PC-3 (cell line): ENCODE data around the gene TTYH1. TPM values are rescaled to one million over a fixed set of nuclear protein-coding genes. Genes with fewer than 3 reads are reported as not detected.

ENCODE experiments used
- ATAC-seq: fragments of 200-7000 bp; cut with Tn5 transposase; 2 replicates; pipeline ENCODE4 v1.9.1; 2020; ENCODE audit warnings: mild to moderate bottlenecking, moderate library complexity
- BruUV-seq: library from RNA; stranded (reverse); fragments of 400-500 nt; replicated peaks from 2 replicates; lab custom pipeline; 2021; lab: Mats Ljungman, UMichigan
- CTCF ChIA-PET: fragments of 300-600 bp; sonication (Branson Sonifier 250); formaldehyde crosslinking; loops from one replicate; lab custom pipeline; 2022; ENCODE audit warnings: antibody characterized with exemption; lab: Charles Lee
- POLR2A ChIA-PET: fragments of 300-600 bp; sonication (Branson Sonifier 250); formaldehyde crosslinking; loops from one replicate; lab custom pipeline; 2022; ENCODE audit warnings: antibody characterized with exemption; ENCODE audit not compliant: unreplicated experiment; lab: Charles Lee
- DNase-seq: peaks from one replicate; pipeline ENCODE4 v3.0.0-alpha.2; 2015
- H2AFZ ChIP-seq: fragments of 300-600 bp; sonication (generic); 2 replicates; pipeline ENCODE4 v1.6.0; 2016; ENCODE audit warnings: antibody characterized with exemption, low read length
- H3F3A ChIP-seq: fragments of 300-600 bp; sonication (generic); one replicate; pipeline ENCODE4 v1.6.0; 2017; ENCODE audit warnings: antibody characterized with exemption, low read length, control low read depth, mild to moderate bottlenecking; ENCODE audit not compliant: unreplicated experiment
- H3K27ac ChIP-seq: fragments of 300-600 bp; sonication (generic); 2 replicates; pipeline ENCODE4 v1.5.1; 2016; ENCODE audit warnings: mild to moderate bottlenecking, low read length
- H3K27me3 ChIP-seq: fragments of 300-600 bp; sonication (generic); 2 replicates; pipeline ENCODE4 v1.6.1; 2016; ENCODE audit warnings: low read length, mixed read lengths
- H3K36me3 ChIP-seq: fragments of 300-600 bp; sonication (generic); 2 replicates; pipeline ENCODE4 v1.6.1; 2016; ENCODE audit warnings: low read depth, mixed run types, low read length, mixed read lengths
- H3K4me1 ChIP-seq: fragments of 300-600 bp; sonication (generic); 2 replicates; pipeline ENCODE4 v1.5.1; 2016; ENCODE audit warnings: low read length; ENCODE audit not compliant: insufficient read depth
- H3K4me2 ChIP-seq: fragments of 300-600 bp; sonication (generic); 2 replicates; pipeline ENCODE4 v1.6.0; 2016; ENCODE audit warnings: low read length
- H3K4me3 ChIP-seq: fragments of 300-600 bp; sonication (generic); 2 replicates; pipeline ENCODE4 v1.5.1; 2016; ENCODE audit warnings: mild to moderate bottlenecking, low read length, mixed read lengths
- H3K79me2 ChIP-seq: fragments of 300-600 bp; sonication (generic); 2 replicates; pipeline ENCODE4 v1.6.1; 2017; ENCODE audit warnings: low read length, mixed read lengths
- H3K9ac ChIP-seq: fragments of 300-600 bp; sonication (generic); 2 replicates; pipeline ENCODE4 v1.6.0; 2016; ENCODE audit warnings: mild to moderate bottlenecking, low read length
- H3K9me2 ChIP-seq: fragments of 300-600 bp; sonication (generic); replicated peaks from 2 replicates; pipeline ENCODE4 v1.6.1; 2016; ENCODE audit warnings: mixed run types, low read length, mixed read lengths
- H3K9me3 ChIP-seq: fragments of 300-600 bp; sonication (generic); 2 replicates; pipeline ENCODE4 v1.6.1; 2016; ENCODE audit warnings: low read length, mixed read lengths
- H4K20me1 ChIP-seq: fragments of 300-600 bp; sonication (generic); 2 replicates; pipeline ENCODE4 v1.6.1; 2016; ENCODE audit warnings: low read length, mixed read lengths
- CTCF ChIP-seq: fragments of 300-600 bp; sonication (generic); conservative IDR thresholded peaks from 2 replicates; pipeline ENCODE4 v1.5.1; 2017; ENCODE audit warnings: antibody characterized with exemption, low read depth, mild to moderate bottlenecking, low read length
- EZH2 ChIP-seq: fragments of 300-600 bp; sonication (generic); IDR thresholded peaks from one replicate; pipeline ENCODE4 v1.6.1; 2017; ENCODE audit warnings: antibody characterized with exemption, mild to moderate bottlenecking, low read length; ENCODE audit not compliant: unreplicated experiment
- EZH2phosphoT487 ChIP-seq: fragments of 300-600 bp; sonication (generic); IDR thresholded peaks from 2 replicates; pipeline ENCODE4 v1.6.1; 2018; ENCODE audit warnings: mild to moderate bottlenecking, antibody characterized with exemption, low read length, borderline replicate concordance
- intact Hi-C: fragments of 100-400 bp; cut with micrococcal nuclease; formaldehyde crosslinking; loops from 2 replicates; pipeline ENCODE4 v1.9.0; 2023
- total RNA-seq: library from RNA; depleted of rRNA; stranded (reverse); fragments of >200 nt; gene quantifications from 2 replicates; pipeline ENCODE4 v1.2.3, GENCODE V29; 2014

TTYH1 gene
- total RNA-seq, 1 experiment from 2014 or later, result 1.1 TPM

GRCh38 chr19:54456423-54457373 is 41.4 kb downstream of the TTYH1 start:
- no peak overlapping the region for H3K4me2 ChIP-seq
- no peaks in the 10 kb centered on the region for H3K9me2 ChIP-seq
- H3K36me3 ChIP-seq, result peaks cover 86% of the 10 kb centered on the region
- no peak overlapping the region for H3K27ac ChIP-seq
- ATAC-seq (no peak), DNase-seq (no peak)
- no peaks in the 10 kb centered on the region for H3K9me3 ChIP-seq
- no peaks in the 10 kb centered on the region for H3F3A ChIP-seq
- ChIA-PET CTCF (no interaction called here), POLR2A (no interaction called here)
- H3K27me3 ChIP-seq, result no peaks in the 10 kb centered on the region
- no peak overlapping the region for H3K9ac ChIP-seq
- peaks cover 79% of the 10 kb centered on the region for H3K79me2 ChIP-seq
- no TSS peak for BruUV-seq
- H2AFZ ChIP-seq, result no peak overlapping the region
- TF ChIP-seq CTCF (no peak), EZH2 (no peak), EZH2phosphoT487 (no peak)
- H4K20me1 ChIP-seq, result peaks cover 48% of the 10 kb centered on the region
- peaks cover 2% of the 10 kb centered on the region; the same call in 1 of the 2 replicates for H3K4me1 ChIP-seq
- no peak overlapping the region for H3K4me3 ChIP-seq
- intact Hi-C loops, result no loop called here

DNA sequence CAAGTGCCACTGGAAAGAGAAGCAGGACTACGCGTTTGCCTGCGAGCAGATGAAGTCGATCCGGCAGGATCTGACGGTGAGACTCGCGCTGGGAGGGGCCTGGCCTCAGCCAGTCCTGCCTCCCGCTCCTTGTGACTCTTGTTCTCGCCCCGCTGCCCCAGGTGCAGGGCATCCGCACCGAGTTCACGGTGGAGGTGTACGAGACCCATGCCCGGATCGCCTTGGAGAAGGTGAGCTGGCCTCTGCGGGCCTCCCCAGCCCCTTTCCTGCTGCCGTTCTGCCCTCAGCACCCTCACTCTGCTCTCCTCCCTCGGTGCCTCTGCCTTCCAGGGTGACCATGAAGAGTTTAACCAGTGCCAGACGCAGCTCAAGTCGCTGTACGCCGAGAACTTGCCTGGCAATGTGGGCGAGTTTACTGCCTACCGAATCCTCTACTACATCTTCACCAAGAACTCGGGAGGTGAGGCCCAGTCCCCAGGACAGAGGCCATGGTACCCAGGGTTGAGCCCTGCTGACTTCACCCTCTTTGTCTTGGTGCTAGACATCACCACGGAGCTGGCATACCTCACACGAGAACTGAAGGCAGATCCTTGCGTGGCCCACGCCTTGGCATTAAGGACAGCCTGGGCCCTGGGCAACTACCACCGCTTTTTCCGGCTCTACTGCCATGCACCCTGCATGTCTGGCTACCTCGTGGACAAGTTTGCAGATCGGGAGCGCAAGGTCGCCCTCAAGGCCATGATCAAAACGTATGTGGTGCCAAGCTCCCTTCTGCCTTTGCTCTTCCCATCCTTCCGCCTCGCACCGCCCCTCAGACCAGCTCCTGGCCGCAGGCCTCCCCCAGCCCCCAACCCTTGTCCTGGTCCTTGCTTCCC is 42.7 kb downstream of the TTYH1 start:
- H3F3A ChIP-seq, result no peaks in the 10 kb centered on the region
- intact Hi-C loops, result no loop called here
- ChIA-PET CTCF (no interaction called here), POLR2A (interaction anchor here (0.6 kb wide), 1 partner anchor 181 kb away, joined by 4 read pairs; no protein-coding TSS in a partner anchor)
- peaks cover 35% of the 10 kb centered on the region for H4K20me1 ChIP-seq
- H3K9me2 ChIP-seq, result no peaks in the 10 kb centered on the region
- no peaks in the 10 kb centered on the region for H3K27me3 ChIP-seq
- peaks cover 13% of the 10 kb centered on the region for H3K4me1 ChIP-seq
- no peak overlapping the region for H3K9ac ChIP-seq
- H3K27ac ChIP-seq, result no peak overlapping the region
- no peak for ATAC-seq
- no peak for DNase-seq
- H3K9me3 ChIP-seq, result no peaks in the 10 kb centered on the region
- H3K4me3 ChIP-seq, result no peak overlapping the region
- peaks cover 79% of the 10 kb centered on the region for H3K79me2 ChIP-seq
- peaks cover 77% of the 10 kb centered on the region for H3K36me3 ChIP-seq
- TSS peak; percentile 5 for BruUV-seq
- no peak for TF ChIP-seq CTCF
- no peak for TF ChIP-seq EZH2
- no peak for TF ChIP-seq EZH2phosphoT487
- no peak overlapping the region for H2AFZ ChIP-seq
- H3K4me2 ChIP-seq, result no peak overlapping the region
